Effector memory CD4-positive, alpha-beta T cell (primary cell): ENCODE data around the gene RNASE11.

Source experiments
- DNase-seq, 3 donors: peaks; one replicate each; pipeline ENCODE4 v3.0.0-alpha.2; 2020
- H3K27ac ChIP-seq: 2 replicates; pipeline ENCODE4 v1.7.0; 2013; ENCODE audit warnings: mild to moderate bottlenecking, low read length, moderate library complexity; ENCODE audit not compliant: insufficient read depth, poor library complexity, severe bottlenecking
- H3K27me3 ChIP-seq: replicated peaks from 2 replicates; pipeline ENCODE4 v1.7.0; 2013; ENCODE audit warnings: mild to moderate bottlenecking, low read length; ENCODE audit not compliant: insufficient read depth, control insufficient read depth, poor library complexity, severe bottlenecking
- H3K36me3 ChIP-seq: 2 replicates; pipeline ENCODE4 v1.7.0; 2013; ENCODE audit warnings: mild to moderate bottlenecking, low read length, moderate library complexity; ENCODE audit not compliant: control insufficient read depth, insufficient read depth
- H3K4me1 ChIP-seq: 2 replicates; pipeline ENCODE4 v1.7.0; 2013; ENCODE audit warnings: low read length, mild to moderate bottlenecking; ENCODE audit not compliant: control insufficient read depth, insufficient read depth, poor library complexity, severe bottlenecking
- H3K4me3 ChIP-seq: 2 replicates; pipeline ENCODE4 v1.7.0; 2013; ENCODE audit warnings: low read length, low read depth, mild to moderate bottlenecking; ENCODE audit not compliant: insufficient read depth, poor library complexity, severe bottlenecking
- H3K9me3 ChIP-seq: 2 replicates; pipeline ENCODE4 v1.7.0; 2013; ENCODE audit warnings: mild to moderate bottlenecking, low read length, moderate library complexity; ENCODE audit not compliant: control insufficient read depth

RNASE11 gene

GRCh38 chr14:20546877-20547276 is 40.9 kb downstream of the RNASE11 start:
- H3K9me3 ChIP-seq, result no peaks in the 10 kb centered on the region
- no peaks in the 10 kb centered on the region for H3K36me3 ChIP-seq
- DNase-seq, result no peak
- no peaks in the 10 kb centered on the region for H3K27me3 ChIP-seq
- H3K4me3 ChIP-seq, result no peak overlapping the region
- no peaks in the 10 kb centered on the region for H3K4me1 ChIP-seq
- H3K27ac ChIP-seq, result no peak overlapping the region

DNA sequence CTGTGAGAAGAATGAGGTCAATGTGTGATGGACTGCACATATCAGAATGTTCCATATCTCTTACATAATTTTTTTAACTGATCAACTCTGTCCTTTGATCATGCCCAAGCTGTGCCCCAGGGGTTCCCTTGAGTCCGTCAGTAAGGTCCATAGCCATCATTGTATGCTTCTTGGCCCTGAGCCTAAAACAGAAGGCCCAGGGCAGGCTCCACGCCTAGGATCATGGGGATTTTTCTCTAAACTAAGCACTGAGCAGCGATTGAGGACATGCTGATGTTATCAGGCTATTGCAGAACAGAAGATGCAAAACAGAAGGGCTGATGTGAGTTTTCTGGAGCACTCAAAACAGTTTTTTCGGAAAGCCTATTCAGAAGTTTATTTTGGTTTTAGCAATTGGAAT is 47.9 kb downstream of the RNASE11 start:
- Histone ChIP-seq H3K9me3 (no peaks in the 10 kb centered on the region), H3K4me1 (no peaks in the 10 kb centered on the region), H3K27ac (no peak overlapping the region), H3K4me3 (no peak overlapping the region), H3K27me3 (no peaks in the 10 kb centered on the region), H3K36me3 (no peaks in the 10 kb centered on the region)
- no peak for DNase-seq
